ENCODE measurements around the gene FAM241A.

DNA sequence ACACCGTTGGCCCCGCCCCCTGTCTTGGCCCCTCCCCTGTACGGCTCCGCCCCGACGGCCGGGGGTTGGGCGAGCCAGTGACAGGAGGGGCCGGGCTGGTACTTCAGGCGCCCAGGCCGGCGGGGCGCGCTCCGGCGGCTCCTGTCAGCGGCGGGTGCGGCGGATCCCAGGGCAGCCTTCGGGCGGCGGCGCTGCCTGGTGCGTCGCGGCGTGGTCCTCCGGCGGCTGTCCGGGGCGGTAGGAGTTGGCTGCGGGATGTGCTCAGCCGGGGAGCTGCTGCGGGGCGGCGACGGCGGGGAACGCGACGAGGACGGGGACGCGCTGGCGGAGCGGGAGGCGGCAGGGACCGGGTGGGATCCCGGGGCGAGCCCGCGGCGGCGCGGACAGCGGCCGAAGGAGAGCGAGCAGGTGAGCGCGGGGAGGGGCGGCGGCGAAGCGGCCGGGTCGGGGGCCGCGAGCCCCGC is at the start of gene FAM241A:
- TF ChIP-seq, protein P1, sequence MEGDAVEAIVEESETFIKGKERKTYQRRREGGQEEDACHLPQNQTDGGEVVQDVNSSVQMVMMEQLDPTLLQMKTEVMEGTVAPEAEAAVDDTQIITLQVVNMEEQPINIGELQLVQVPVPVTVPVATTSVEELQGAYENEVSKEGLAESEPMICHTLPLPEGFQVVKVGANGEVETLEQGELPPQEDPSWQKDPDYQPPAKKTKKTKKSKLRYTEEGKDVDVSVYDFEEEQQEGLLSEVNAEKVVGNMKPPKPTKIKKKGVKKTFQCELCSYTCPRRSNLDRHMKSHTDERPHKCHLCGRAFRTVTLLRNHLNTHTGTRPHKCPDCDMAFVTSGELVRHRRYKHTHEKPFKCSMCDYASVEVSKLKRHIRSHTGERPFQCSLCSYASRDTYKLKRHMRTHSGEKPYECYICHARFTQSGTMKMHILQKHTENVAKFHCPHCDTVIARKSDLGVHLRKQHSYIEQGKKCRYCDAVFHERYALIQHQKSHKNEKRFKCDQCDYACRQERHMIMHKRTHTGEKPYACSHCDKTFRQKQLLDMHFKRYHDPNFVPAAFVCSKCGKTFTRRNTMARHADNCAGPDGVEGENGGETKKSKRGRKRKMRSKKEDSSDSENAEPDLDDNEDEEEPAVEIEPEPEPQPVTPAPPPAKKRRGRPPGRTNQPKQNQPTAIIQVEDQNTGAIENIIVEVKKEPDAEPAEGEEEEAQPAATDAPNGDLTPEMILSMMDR (conservative IDR thresholded peaks at IDR 0.05; ENCODE audit: low read length): no peak
- no peak for TF ChIP-seq EZH2phosphoT487 (IDR thresholded peaks at IDR 0.05; ENCODE audit: borderline replicate concordance)

All from Loucy (cell line).